ENCODE data around the gene BTBD8.

Gene BTBD8

GRCh38 chr1:92094595-92094994 lies 14.4 kb downstream of the BTBD8 start:
- DNase-seq, result no peak

- DNase-seq, result no peak
These were observed 15.7 kb downstream of the BTBD8 start for GRCh38 chr1:92095874-92096273.

GRCh38 chr1:92096317-92096716 lies 16.2 kb downstream of the BTBD8 start:
- no peak for DNase-seq

GRCh38 chr1:92105546-92106081 lies 25.5 kb downstream of the BTBD8 start:
- DNase-seq, result no peak

GRCh38 chr1:92108631-92109030 lies 28.5 kb downstream of the BTBD8 start:
- DNase-seq, result no peak

- DNase-seq, result no peak
These were observed 37.4 kb downstream of the BTBD8 start for GRCh38 chr1:92117526-92117925.

GRCh38 chr1:92118826-92119225 lies 38.7 kb downstream of the BTBD8 start:
- DNase-seq, result no peak

- no peak for DNase-seq
These were observed 43.7 kb downstream of the BTBD8 start for GRCh38 chr1:92123868-92124267.

GRCh38 chr1:92125204-92125603 lies 45.1 kb downstream of the BTBD8 start:
- DNase-seq, result no peak

GRCh38 chr1:92126088-92126487 lies 45.9 kb downstream of the BTBD8 start:
- DNase-seq, result no peak

GRCh38 chr1:92134331-92134730 lies 54.2 kb downstream of the BTBD8 start:
- no peak for DNase-seq

- DNase-seq, result no peak
These were observed 56.2 kb downstream of the BTBD8 start for GRCh38 chr1:92136341-92136740.

GRCh38 chr1:92154934-92155333 lies 74.8 kb downstream of the BTBD8 start:
- no peak for DNase-seq

GRCh38 chr1:92159593-92159992 lies 79.4 kb downstream of the BTBD8 start:
- no peak for DNase-seq

GRCh38 chr1:92165389-92165788 lies 85.2 kb downstream of the BTBD8 start:
- DNase-seq, result no peak

- DNase-seq, result no peak
These were observed 87.0 kb downstream of the BTBD8 start for GRCh38 chr1:92167151-92167550.

GRCh38 chr1:92168657-92169056 lies 88.5 kb downstream of the BTBD8 start:
- no peak for DNase-seq

- DNase-seq, result no peak
These were observed 89.3 kb downstream of the BTBD8 start for GRCh38 chr1:92169214-92170005.

- DNase-seq, result no peak
These were observed 104.5 kb downstream of the BTBD8 start for GRCh38 chr1:92184632-92185031.

- no peak for DNase-seq
These were observed 105.9 kb downstream of the BTBD8 start for GRCh38 chr1:92186081-92186480.

GRCh38 chr1:92188436-92189255 lies 108.5 kb downstream of the BTBD8 start:
- no peak for DNase-seq

- no peak for DNase-seq
These were observed 111.6 kb downstream of the BTBD8 start for GRCh38 chr1:92191726-92192125.

- no peak for DNase-seq
These were observed 112.1 kb downstream of the BTBD8 start for GRCh38 chr1:92192246-92192645.

GRCh38 chr1:92194511-92194910 lies 114.4 kb downstream of the BTBD8 start:
- no peak for DNase-seq
